HG03575 (cell line): Measurements from ENCODE around the gene CNIH3.
A peak's percentile ranks its signal among the peaks of the same experiment; 100 is the strongest.

Experiments used
- ATAC-seq: cut with Tn5 transposase; IDR thresholded peaks from one replicate; pipeline ENCODE4 v1.9.1; 2021; ENCODE audit not compliant: unreplicated experiment, insufficient number of reproducible peaks, low FRiP score; ENCODE audit errors: extremely low read depth

CNIH3 gene

DNA sequence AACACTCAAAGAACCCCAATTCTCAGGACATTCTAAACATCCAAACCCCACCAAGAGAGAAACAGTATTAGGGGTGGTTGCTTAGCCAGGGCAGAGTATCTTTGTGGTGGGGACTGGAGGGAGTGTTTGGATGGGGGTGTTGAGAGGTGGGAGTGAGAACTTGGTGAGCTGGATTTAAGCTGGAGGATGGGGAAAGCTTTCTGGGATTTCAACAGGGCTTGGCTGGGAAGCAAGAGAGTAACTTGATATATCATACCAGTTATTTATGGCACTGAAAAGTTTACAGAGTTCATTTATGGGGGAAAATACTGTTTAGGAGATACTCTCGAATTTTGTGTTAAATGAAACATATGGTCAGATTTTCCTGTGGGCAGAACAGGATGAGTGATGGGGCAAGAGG lies 6.8 kb upstream of the CNIH3 start:
- no peak for ATAC-seq

DNA sequence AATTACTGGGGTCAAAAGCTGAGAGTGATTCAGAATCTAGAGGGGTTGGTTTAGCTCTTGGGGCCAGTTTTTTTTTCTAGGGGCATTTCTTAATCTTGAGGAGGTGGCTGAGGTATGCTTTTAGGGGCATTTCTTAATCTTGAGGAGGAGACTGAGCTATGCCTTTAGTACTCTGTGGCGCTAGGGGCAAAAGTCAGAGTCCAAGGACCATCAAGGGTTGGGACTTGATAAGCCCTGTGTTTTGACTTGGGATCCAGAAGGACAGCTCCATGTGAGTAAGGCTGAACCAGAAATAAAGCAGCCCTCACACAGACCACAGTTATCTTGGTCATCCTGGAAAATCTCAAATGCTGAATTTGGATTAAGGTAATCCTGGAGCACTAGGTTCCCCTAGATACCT lies 3.9 kb upstream of the CNIH3 start:
- no peak for ATAC-seq

- ATAC-seq, result no peak
Measured at GRCh38 chr1:224613486-224613885, 2.6 kb upstream of the CNIH3 start.

DNA sequence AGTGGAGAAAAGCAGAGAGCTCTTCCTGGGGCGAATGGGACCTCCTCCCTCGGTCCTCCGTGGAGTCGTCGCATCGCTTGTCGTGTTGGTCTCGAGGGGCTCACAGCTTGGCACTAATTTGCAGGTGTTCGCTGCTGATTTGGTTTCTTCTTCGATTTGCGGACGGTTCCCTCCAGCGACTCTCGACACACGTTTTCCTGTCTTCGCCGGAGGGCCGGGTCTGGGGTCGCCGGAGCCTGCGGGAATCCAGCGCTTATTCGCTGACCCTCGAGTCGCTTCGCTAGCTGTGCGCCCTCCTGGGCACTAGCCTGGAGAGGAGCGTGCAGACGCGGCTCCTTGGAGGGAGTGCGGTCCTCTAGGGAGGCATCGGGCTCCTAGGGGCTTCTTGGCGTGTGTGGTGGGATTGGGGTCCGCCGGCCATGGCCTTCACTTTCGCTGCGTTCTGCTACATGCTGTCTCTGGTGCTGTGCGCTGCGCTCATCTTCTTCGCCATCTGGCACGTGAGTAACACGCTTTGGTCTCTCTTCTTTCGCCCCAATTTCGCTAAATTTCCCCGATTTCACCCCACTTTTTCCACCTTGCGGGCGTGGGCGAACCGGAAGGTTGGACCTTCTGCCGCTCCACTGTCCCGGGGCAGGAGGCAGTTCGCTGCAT lies 766 bp downstream of the CNIH3 start:
- ATAC-seq, result no peak

DNA sequence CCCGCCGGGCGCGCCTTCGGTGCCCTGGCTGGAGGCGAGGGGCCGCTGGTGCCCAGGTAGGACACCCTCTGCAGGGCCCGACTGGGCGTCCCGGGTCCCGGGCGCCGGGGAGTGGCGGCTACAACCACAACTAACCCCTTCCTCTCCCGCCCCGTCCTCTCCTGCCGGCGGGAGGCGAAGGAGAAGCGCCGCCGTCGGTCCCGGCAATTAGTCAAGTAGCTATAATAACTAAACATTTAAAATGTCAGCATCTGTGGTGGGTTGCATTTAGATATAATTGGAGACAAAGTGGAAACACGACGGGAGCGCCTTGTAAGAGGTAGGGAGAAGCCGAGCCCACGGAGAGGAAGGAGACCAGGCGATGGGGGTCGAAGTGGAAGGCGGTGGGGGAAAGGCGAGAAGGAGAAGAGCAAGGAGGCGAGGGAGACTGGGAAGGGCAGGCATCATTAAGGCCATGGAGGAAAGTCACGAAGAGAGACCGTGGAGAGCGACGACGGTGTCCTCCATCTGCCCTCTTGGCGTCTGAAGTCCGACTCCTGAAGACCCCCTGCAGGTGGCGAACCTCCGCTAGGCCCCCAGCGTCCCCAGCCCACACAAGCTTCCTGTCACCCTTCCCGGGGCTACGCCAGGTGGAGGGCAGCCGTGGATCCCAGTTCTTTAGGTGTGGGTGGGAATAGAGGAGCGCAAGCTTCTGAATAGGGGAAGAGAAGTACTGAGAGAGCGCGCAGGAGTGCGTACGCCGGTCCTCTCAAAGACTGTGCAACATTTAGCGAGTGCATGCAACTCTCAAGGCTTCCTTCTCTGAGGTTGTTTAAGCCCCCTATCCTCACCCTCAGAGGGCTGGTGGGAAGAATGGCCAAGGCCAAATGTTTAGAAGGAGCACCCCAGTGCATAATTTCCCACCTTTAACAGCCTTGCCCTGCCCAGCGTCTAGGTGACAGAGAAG lies 1.6 kb downstream of the CNIH3 start:
- ATAC-seq, result no peak

DNA sequence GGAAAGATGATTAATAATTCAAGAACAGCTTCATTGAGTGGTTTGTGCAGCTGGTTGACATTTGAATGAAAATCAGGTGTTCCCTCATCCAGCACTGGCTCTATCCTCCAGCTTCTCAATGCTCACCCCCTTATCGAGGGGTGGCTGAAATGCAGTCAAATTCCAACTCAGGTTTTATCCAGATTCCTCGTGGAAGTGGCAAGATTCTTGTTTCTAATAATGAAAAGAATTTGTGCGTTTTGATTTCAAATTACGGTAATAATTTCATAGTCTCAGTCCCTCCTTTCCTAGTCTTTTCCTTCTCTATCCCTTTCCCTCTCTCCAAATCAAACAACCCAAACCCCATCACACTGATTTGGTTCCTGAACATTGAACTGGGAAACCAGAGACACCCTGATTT lies 3.1 kb downstream of the CNIH3 start:
- no peak for ATAC-seq

GRCh38 chr1:224620105-224620504 lies 4.0 kb downstream of the CNIH3 start:
- no peak for ATAC-seq

GRCh38 chr1:224621813-224622682 lies 5.9 kb downstream of the CNIH3 start:
- no peak for ATAC-seq

GRCh38 chr1:224622831-224623230 lies 6.7 kb downstream of the CNIH3 start:
- ATAC-seq, result no peak

DNA sequence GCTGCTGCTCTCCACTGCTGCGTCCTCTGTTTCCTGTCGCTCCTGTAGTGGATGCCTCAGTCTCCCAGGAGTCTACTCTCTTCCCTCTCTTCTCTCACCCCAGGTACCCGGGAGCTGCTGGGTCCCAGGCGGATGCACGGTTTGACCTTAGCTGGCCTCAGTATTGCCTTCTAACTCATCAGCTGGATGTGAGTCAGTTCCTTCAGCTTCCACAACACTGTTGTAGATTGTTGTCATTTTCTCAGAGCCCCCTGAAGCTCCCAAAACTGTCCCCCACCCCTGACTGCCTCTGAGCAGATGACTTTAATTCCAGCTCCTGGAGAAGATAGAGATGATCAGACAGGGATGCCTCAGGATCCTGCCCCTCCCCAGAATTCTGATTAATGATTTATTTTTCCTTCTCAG lies 7.2 kb downstream of the CNIH3 start:
- ATAC-seq, result no peak

GRCh38 chr1:224623743-224624333 lies 7.7 kb downstream of the CNIH3 start:
- ATAC-seq, result peak; percentile 65

GRCh38 chr1:224624432-224624831 lies 8.3 kb downstream of the CNIH3 start:
- ATAC-seq, result no peak

DNA sequence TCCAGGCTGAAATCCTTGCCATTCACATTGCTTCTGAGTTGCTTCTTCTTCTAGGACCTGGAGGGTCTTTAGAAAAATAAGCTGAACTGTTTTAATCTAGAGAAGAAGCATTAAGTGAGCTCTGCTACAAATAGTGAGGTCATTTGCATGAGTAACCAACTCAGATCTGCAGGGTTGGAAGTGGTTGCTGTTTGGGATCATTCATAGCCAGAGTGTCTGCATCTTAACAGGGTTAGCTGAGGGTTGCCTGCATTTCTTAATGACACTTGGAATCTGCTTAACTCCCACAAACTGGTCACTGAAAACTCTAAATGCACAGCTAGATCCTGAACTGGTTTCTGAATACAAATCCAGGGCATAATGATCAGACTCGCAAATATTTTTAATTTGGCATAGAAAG lies 9.9 kb downstream of the CNIH3 start:
- ATAC-seq, result no peak

- ATAC-seq, result no peak
Measured at GRCh38 chr1:224629965-224630364, 13.8 kb downstream of the CNIH3 start.

DNA sequence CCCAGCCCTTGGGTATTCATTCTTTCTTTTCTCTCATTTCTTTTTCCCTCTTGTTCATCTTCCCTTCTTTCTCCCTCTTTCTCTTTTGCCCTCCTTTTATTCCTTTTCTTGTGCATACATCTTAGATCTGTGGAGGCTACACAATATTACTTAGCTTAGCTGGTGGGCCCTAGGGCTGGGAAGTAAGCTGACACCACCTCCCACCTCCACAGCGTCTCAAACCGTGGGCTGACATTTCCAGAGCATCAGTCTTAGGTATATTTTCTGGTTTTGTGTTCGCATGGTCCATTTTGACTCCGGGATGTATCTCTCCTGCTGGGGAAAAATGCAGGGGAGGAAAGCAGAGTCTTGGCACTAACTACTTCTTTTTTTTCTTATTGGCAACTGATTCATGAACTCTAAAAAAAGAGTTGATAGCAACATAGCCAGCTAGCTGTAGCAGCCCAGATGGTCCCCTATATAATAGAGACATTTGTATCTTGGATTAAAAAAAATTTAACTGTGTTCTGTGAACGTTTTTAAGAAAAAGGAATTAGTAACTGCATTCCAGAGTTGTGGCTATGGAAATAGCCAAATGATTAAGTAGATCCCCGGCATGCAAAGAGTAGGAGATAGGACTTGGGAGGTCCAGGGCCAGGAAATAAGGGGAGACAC lies 15.5 kb downstream of the CNIH3 start:
- ATAC-seq, result no peak

DNA sequence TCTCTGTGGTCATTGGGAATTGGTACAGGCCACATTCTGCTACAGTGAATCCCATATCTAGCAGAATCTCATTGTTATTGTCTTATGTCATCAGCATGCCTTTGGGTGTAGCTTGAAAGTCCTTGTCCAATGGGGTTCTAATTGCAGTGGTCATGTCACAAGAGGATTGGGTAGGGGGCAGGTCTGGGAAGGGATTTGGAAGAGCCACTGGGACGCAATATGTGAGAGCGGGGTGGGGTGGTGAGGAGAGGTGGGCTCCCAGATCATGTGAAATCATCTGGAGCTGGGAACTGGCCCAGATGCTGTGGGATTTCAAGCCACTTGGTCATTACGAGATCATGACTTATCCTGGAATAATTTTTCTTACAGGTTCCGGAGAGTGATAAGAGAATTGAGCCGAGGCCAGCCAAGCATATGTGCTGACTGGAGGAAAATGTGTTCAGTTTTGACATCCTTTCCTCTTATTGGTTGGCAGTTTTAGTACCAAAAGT lies 16.3 kb downstream of the CNIH3 start:
- ATAC-seq, result no peak

DNA sequence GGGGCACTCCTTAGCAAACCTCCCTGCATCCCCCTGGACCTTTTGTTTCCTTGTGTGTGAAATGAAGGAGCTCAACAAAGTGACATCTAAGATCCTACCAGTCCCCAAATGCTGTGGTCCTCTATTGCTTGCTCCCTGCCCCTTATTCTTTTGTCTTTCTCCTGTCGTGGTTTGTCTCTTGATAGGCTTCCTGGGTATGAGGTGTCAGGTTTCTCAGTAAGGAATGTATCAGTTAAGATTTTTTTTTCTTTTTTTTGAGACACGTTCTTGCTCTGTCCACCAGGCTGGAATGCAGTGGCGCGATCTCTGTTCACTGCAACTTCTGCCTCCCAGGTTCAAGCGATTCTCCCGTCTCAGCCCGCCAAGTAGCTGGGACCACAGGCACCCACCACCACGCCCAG lies 16.8 kb downstream of the CNIH3 start:
- no peak for ATAC-seq

- no peak for ATAC-seq
Measured at GRCh38 chr1:224635356-224635755, 19.2 kb downstream of the CNIH3 start.

DNA sequence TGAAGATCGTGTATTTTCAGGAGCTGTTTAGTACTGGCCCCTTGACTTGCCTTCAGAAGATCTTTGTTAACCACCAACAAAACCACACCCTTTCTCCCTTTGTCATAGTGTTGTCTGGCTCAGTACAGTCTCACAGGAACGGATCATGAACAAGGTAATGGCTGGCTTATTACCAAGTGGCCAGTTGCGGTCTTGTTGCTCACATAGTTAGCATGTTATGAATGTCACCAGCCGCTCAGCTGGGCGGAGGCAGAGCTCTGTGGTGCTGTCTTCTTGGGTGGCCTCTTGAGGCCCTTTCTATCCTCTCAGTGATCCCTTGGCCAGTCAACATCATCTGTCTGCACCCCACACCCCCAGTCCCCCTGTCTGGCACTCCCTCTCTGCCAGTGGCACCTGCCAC lies 21.4 kb downstream of the CNIH3 start:
- ATAC-seq, result no peak
